ENCODE measurements around the gene FLYWCH1. TPM values are rescaled to one million over a fixed set of nuclear protein-coding genes. Genes with fewer than 3 reads are reported as not detected.

FLYWCH1 gene
- total RNA-seq, 2 donors from 2014 or later, result 31.5 to 37.8 TPM

DNA sequence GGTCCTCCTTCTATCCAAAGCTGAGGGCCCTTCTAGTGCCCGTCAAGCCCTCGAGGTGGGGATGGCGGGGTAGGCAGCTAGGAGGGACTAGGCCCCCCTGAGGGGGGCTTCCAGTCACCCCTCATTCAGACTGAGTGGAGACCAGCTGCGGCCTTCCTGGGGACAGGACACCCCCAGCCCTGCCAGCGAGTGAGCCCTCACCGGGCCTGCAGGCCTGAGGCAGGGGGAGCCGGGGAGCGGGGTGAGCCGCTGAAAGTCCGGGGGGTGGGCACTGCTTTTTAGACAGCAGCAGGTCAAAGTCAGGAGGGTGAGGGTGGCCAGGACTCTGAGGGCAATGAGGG lies 43.7 kb downstream of the FLYWCH1 start:
- TF ChIP-seq CTCF (IDR thresholded peaks at IDR 0.05), result no peak
- H3K27ac ChIP-seq, result no peak overlapping the region
- no peaks in the 10 kb centered on the region for H3K36me3 ChIP-seq
- no peak overlapping the region for H3K4me3 ChIP-seq
- H3K4me1 ChIP-seq, result no peaks in the 10 kb centered on the region
- peaks cover 0 to 3% of the 10 kb centered on the region in 2 donors for H3K27me3 ChIP-seq
- no peaks in the 10 kb centered on the region for H3K9me3 ChIP-seq
- no peak for DNase-seq (ENCODE audit: low spot score)

GRCh38 chr16:2955779-2956578 lies 44.2 kb downstream of the FLYWCH1 start:
- H3K4me3 ChIP-seq, result no peak overlapping the region
- no peaks in the 10 kb centered on the region for H3K36me3 ChIP-seq
- no peak overlapping the region for H3K27ac ChIP-seq
- TF ChIP-seq CTCF (IDR thresholded peaks at IDR 0.05), result no peak
- no peaks in the 10 kb centered on the region for H3K9me3 ChIP-seq
- DNase-seq (ENCODE audit: low spot score), result no peak
- H3K4me1 ChIP-seq, result no peaks in the 10 kb centered on the region
- H3K27me3 ChIP-seq, result peaks cover 0 to 6% of the 10 kb centered on the region in 2 donors

DNA sequence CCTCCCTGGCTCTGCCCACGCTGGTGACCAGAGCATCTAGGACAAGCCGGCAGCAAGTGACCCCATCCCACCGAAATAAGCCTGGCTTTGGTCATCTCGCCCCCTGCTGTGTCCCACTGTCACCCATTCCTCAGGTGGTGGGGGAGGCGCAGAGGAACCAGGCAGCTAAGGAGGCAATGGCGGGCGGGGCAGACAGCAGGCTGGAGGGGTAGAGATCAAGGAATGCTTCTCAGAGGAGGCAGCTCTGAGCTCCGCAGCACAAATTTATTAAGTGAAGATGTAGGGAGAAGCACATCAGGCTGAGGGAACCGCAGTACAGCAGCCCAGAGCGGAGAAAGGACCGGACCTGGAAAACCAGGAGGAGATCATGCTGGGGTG lies 44.8 kb downstream of the FLYWCH1 start:
- DNase-seq (ENCODE audit: low spot score), result no peak
- H3K27me3 ChIP-seq, result peaks cover 0 to 7% of the 10 kb centered on the region in 2 donors

DNA sequence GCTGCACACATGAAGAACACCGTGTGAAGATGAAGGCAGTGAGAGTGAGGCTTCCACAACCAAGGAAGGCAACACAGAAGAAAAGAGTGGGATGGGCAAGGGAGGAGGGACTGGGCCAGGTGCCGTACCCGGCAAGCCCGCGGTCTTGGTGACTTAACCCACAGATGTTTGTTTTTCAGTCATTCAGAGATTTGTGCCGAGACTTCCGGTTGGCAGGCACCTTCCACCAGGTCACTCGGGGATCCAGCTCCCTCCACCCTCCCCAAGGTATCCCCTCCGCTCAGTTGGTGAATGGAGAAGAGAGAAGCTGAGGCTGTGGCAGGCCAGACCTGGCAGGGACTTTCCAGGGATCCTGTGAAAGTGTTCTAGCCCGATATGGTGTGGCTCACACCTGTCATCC lies 47.5 kb downstream of the FLYWCH1 start:
- Histone ChIP-seq H3K27me3 (peaks cover 15 to 27% of the 10 kb centered on the region in 2 donors), H3K27ac (no peak overlapping the region), H3K4me3 (no peak overlapping the region), H3K36me3 (no peaks in the 10 kb centered on the region), H3K9me3 (no peaks in the 10 kb centered on the region), H3K4me1 (peaks cover 0 to 13% of the 10 kb centered on the region in 2 donors)
- no peak for DNase-seq (ENCODE audit: low spot score)
- no peak for TF ChIP-seq CTCF (IDR thresholded peaks at IDR 0.05)

More for the DNA sequence above, 44.8 kb downstream of the FLYWCH1 start:
- H3K4me3 ChIP-seq, result no peak overlapping the region
- TF ChIP-seq CTCF (IDR thresholded peaks at IDR 0.05), result no peak
- no peaks in the 10 kb centered on the region for H3K9me3 ChIP-seq
- no peaks in the 10 kb centered on the region for H3K4me1 ChIP-seq
- no peaks in the 10 kb centered on the region for H3K36me3 ChIP-seq
- H3K27ac ChIP-seq, result no peak overlapping the region

- Histone ChIP-seq H3K4me3 (no peak overlapping the region), H3K27me3 (peaks cover 27 to 33% of the 10 kb centered on the region in 2 donors), H3K27ac (no peak overlapping the region), H3K9me3 (no peaks in the 10 kb centered on the region), H3K4me1 (peaks cover 0 to 25% of the 10 kb centered on the region in 2 donors), H3K36me3 (no peaks in the 10 kb centered on the region)
- no peak for TF ChIP-seq CTCF (IDR thresholded peaks at IDR 0.05)
- no peak for DNase-seq (ENCODE audit: low spot score)
These were observed 48.7 kb downstream of the FLYWCH1 start for GRCh38 chr16:2960183-2961010.

Data from right atrium auricular region (tissue), 2 donors.